HEK293 (cell line): ENCODE measurements around the gene ZFAND3.

Experiments used
- CTCF ChIA-PET: fragments of 350-600 bp; formaldehyde crosslinking; extraction: SDS; loops from one replicate; lab custom pipeline; 2021; ENCODE audit warnings: antibody characterized with exemption; lab: Yijun Ruan, JAX
- POLR2A ChIA-PET: fragments of 300-600 bp; formaldehyde crosslinking; extraction: SDS; loops from one replicate; lab custom pipeline; 2020; ENCODE audit warnings: antibody characterized with exemption, inconsistent platforms; lab: Yijun Ruan, JAX
- H3K27ac ChIP-seq: fragments of 200-500 bp; sonication (Bioruptor generic); 2 replicates; pipeline ENCODE4 v1.5.1; 2014; ENCODE audit warnings: low read depth, low read length, control low read depth, inconsistent platforms; ENCODE audit errors: extremely low read depth
- H3K36me3 ChIP-seq, 2 experiments: fragments of 200-500 bp in 1 of 2; sonication (Bioruptor generic) in 1 of 2; 1 replicate in 1 of 2; 2 replicates in 1 of 2; pipeline ENCODE4 v1.5.1; 2014 to 2017; ENCODE audit warnings: inconsistent platforms in 2 of 2, low read length in 2 of 2; ENCODE audit not compliant: control insufficient read depth in 2 of 2, insufficient read depth in 1 of 2
- H3K4me1 ChIP-seq: fragments of 200-500 bp; sonication (Bioruptor generic); 2 replicates; pipeline ENCODE4 v1.5.1; 2014; ENCODE audit warnings: mild to moderate bottlenecking, low read length, inconsistent platforms; ENCODE audit not compliant: control insufficient read depth, insufficient read depth
- H3K4me3 ChIP-seq: 2 replicates; pipeline ENCODE4 v1.5.1; 2011; ENCODE audit warnings: low read depth, mild to moderate bottlenecking, control low read depth, low read length, moderate library complexity
- H3K9me3 ChIP-seq: fragments of 200-500 bp; sonication (Bioruptor generic); 2 replicates; pipeline ENCODE4 v1.5.1; 2014; ENCODE audit warnings: low read depth, low read length, inconsistent platforms; ENCODE audit not compliant: control insufficient read depth, insufficient read depth
- REST ChIP-seq: fragments of 450-650 bp; formaldehyde crosslinking; IDR thresholded peaks from 2 replicates; pipeline ENCODE4 v1.5.1; 2016; ENCODE audit warnings: missing biosample characterization, missing genetic modification characterization
- SP2 ChIP-seq: fragments of 450-650 bp; formaldehyde crosslinking; IDR thresholded peaks from 2 replicates; pipeline ENCODE4 v1.5.1; 2016; ENCODE audit warnings: missing biosample characterization, missing genetic modification characterization
- TSHZ1 ChIP-seq: fragments of 450-650 bp; formaldehyde crosslinking; IDR thresholded peaks from 2 replicates; pipeline ENCODE4 v1.5.1; 2016; ENCODE audit warnings: missing biosample characterization, missing genetic modification characterization, borderline replicate concordance
- ZBTB10 ChIP-seq: fragments of 450-650 bp; formaldehyde crosslinking; IDR thresholded peaks from 2 replicates; pipeline ENCODE4 v1.5.1; 2016; ENCODE audit warnings: missing biosample characterization, missing genetic modification characterization
- ZBTB17 ChIP-seq: fragments of 450-650 bp; formaldehyde crosslinking; IDR thresholded peaks from 2 replicates; pipeline ENCODE4 v1.5.1; 2016; ENCODE audit warnings: missing biosample characterization, missing genetic modification characterization
- ZFP3 ChIP-seq: fragments of 450-650 bp; formaldehyde crosslinking; IDR thresholded peaks from 2 replicates; pipeline ENCODE4 v1.5.1; 2016; ENCODE audit warnings: low read depth, missing biosample characterization, missing genetic modification characterization
- ZIC2 ChIP-seq: fragments of 450-650 bp; formaldehyde crosslinking; IDR thresholded peaks from 2 replicates; pipeline ENCODE4 v1.5.1; 2016; ENCODE audit warnings: missing biosample characterization, missing genetic modification characterization
- ZNF112 ChIP-seq: fragments of 450-650 bp; formaldehyde crosslinking; IDR thresholded peaks from 2 replicates; pipeline ENCODE4 v1.5.0; 2017; ENCODE audit warnings: missing biosample characterization, missing genetic modification characterization
- ZNF174 ChIP-seq: fragments of 450-650 bp; formaldehyde crosslinking; IDR thresholded peaks from 2 replicates; pipeline ENCODE4 v1.5.0; 2017; ENCODE audit warnings: missing biosample characterization, mild to moderate bottlenecking, missing genetic modification characterization
- ZNF19 ChIP-seq: fragments of 450-650 bp; formaldehyde crosslinking; IDR thresholded peaks from 2 replicates; pipeline ENCODE4; 2016; ENCODE audit warnings: missing biosample characterization, missing genetic modification characterization, low read depth
- ZNF248 ChIP-seq: fragments of 450-650 bp; formaldehyde crosslinking; IDR thresholded peaks from 2 replicates; pipeline ENCODE4 v1.5.1; 2017; ENCODE audit warnings: missing biosample characterization, missing genetic modification characterization
- ZNF274 ChIP-seq, 2 experiments: fragments of 200-500 bp in 1 of 2; fragments of 450-650 bp in 1 of 2; sonication (Bioruptor generic) in 1 of 2; formaldehyde crosslinking in 1 of 2; IDR thresholded peaks; 2 replicates each; pipeline versions ENCODE4 v1.5.1 to v1.6.1; 2014 to 2016; ENCODE audit warnings: borderline replicate concordance in 1 of 2, inconsistent platforms in 1 of 2, low read length in 1 of 2, missing biosample characterization in 1 of 2, missing genetic modification characterization in 1 of 2
- ZNF404 ChIP-seq: fragments of 450-650 bp; formaldehyde crosslinking; IDR thresholded peaks from 2 replicates; pipeline ENCODE4 v1.5.1; 2017; ENCODE audit warnings: missing biosample characterization, missing genetic modification characterization
- ZNF558 ChIP-seq: fragments of 450-650 bp; formaldehyde crosslinking; IDR thresholded peaks from 2 replicates; pipeline ENCODE4 v1.5.1; 2016; ENCODE audit warnings: missing biosample characterization, missing genetic modification characterization
- ZNF645 ChIP-seq: fragments of 450-650 bp; formaldehyde crosslinking; IDR thresholded peaks from 2 replicates; pipeline ENCODE4; 2016; ENCODE audit warnings: missing biosample characterization, missing genetic modification characterization
- ZNF692 ChIP-seq: fragments of 450-650 bp; formaldehyde crosslinking; IDR thresholded peaks from 2 replicates; pipeline ENCODE4 v1.5.1; 2016; ENCODE audit warnings: missing biosample characterization, missing genetic modification characterization

ZFAND3 gene

GRCh38 chr6:37967651-37968050 is 148.1 kb downstream of the ZFAND3 start (continued):
- TF ChIP-seq ZNF692 (tag by site-specific recombination) (no peak), ZNF112 (tag by site-specific recombination) (no peak)

- Histone ChIP-seq H3K36me3 (no peaks in the 10 kb centered on the region), H3K27ac (no peak overlapping the region), H3K4me1 (no peaks in the 10 kb centered on the region), H3K9me3 (no peaks in the 10 kb centered on the region), H3K4me3 (no peak overlapping the region)
- TF ChIP-seq ZNF404 (tag by site-specific recombination) (no peak), ZBTB10 (tag by site-specific recombination) (no peak), ZBTB17 (tag by site-specific recombination) (no peak), TSHZ1 (no peak), ZIC2 (tag by site-specific recombination) (no peak), ZNF274 (IDR thresholded peaks at IDR 0.05; ENCODE audit: low read length) (no peak), ZNF274 (tag by site-specific recombination; IDR thresholded peaks at IDR 0.05; ENCODE audit: borderline replicate concordance) (no peak), ZFP3 (tag by site-specific recombination) (no peak), SP2 (tag by site-specific recombination) (no peak), ZNF19 (no peak), ZNF174 (tag by site-specific recombination) (no peak), ZNF645 (tag by site-specific recombination) (no peak), ZNF248 (tag by site-specific recombination) (no peak), ZNF558 (tag by site-specific recombination) (no peak), REST (no peak)
- ChIA-PET POLR2A (no interaction called here), CTCF (interaction anchor here (0.7 kb wide), 1 partner anchor 1406 kb away, joined by 7 read pairs; no protein-coding TSS in a partner anchor)
Measured at GRCh38 chr6:37971266-37971665, 151.7 kb downstream of the ZFAND3 start.
